Stomach (tissue), 4 donors: ENCODE measurements around the gene BCOR.

ENCODE experiments used
- POLR2A ChIP-seq, 4 donors: fragments of 450-650 bp; IDR thresholded peaks; one replicate each; pipeline ENCODE4 v1.6.1; 2016; ENCODE audit warnings: antibody characterized with exemption in 4 of 4, control low read depth in 2 of 4, mild to moderate bottlenecking in 1 of 4, moderate library complexity in 1 of 4
- TF ChIP-seq, protein P1 (sequence below), 7 experiments: fragments of 450-650 bp in 4 of 7; fragments of 200-600 bp in 3 of 7; sonication (generic) in 3 of 7; IDR thresholded peaks; one replicate each; pipeline ENCODE4 v1.5.1; 2016 to 2019; ENCODE audit warnings: antibody characterized with exemption in 7 of 7, control low read depth in 2 of 7, mild to moderate bottlenecking in 1 of 7

DNA sequence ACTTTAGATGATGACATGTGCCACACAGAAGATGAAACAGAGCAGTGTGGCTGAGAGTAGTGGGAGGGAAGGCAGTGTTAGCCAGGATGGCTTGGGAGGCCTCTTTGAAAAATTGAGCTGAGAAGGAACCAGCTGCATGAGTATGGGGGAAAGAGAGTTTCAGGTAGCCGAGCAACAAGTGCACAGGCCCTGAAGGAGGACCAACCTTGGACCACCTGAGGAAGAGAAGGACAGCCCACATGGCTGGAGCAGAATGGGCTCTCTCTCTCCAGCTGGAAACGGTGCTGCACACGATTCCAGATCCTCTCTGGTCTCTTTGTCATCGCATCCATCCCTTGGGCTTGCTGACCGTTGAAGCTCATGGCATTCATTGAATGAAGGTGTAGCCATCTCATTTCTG lies 23.9 kb upstream of the BCOR start:
- TF ChIP-seq, protein P1, sequence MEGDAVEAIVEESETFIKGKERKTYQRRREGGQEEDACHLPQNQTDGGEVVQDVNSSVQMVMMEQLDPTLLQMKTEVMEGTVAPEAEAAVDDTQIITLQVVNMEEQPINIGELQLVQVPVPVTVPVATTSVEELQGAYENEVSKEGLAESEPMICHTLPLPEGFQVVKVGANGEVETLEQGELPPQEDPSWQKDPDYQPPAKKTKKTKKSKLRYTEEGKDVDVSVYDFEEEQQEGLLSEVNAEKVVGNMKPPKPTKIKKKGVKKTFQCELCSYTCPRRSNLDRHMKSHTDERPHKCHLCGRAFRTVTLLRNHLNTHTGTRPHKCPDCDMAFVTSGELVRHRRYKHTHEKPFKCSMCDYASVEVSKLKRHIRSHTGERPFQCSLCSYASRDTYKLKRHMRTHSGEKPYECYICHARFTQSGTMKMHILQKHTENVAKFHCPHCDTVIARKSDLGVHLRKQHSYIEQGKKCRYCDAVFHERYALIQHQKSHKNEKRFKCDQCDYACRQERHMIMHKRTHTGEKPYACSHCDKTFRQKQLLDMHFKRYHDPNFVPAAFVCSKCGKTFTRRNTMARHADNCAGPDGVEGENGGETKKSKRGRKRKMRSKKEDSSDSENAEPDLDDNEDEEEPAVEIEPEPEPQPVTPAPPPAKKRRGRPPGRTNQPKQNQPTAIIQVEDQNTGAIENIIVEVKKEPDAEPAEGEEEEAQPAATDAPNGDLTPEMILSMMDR (IDR thresholded peaks at IDR 0.05) = no peak
- TF ChIP-seq POLR2A (IDR thresholded peaks at IDR 0.05) = no peak
